Fibroblast of lung (primary cell): Measurements from ENCODE around the gene EIF4A3. TPM values are rescaled to one million over a fixed set of nuclear protein-coding genes. Genes with fewer than 3 reads are reported as not detected.

ENCODE experiments used
- DNase-seq, 2 donors: peaks; one replicate each; pipeline versions ENCODE4 v3.0.0 to v3.0.0-alpha.2; 2010; ENCODE audit warnings: low read depth in 2 of 2
- H2AFZ ChIP-seq: 2 replicates; pipeline ENCODE4 v1.5.1; 2012; ENCODE audit warnings: low read length, control low read depth, inconsistent platforms
- H3K27ac ChIP-seq: 2 replicates; pipeline ENCODE4 v1.5.1; 2011; ENCODE audit warnings: low read length, control low read depth; ENCODE audit not compliant: insufficient read depth
- H3K27me3 ChIP-seq: 2 replicates; pipeline ENCODE4 v1.5.1; 2011; ENCODE audit warnings: mild to moderate bottlenecking, low read length; ENCODE audit not compliant: control insufficient read depth, insufficient read depth
- H3K36me3 ChIP-seq: 2 replicates; pipeline ENCODE4 v1.5.1; 2011; ENCODE audit warnings: low read length; ENCODE audit not compliant: control insufficient read depth, insufficient read depth
- H3K4me1 ChIP-seq: 2 replicates; pipeline ENCODE4 v1.5.1; 2011; ENCODE audit warnings: low read length; ENCODE audit not compliant: control insufficient read depth, insufficient read depth; ENCODE audit errors: extremely low read depth
- H3K4me2 ChIP-seq: 2 replicates; pipeline ENCODE4 v1.5.1; 2011; ENCODE audit warnings: low read length, control low read depth; ENCODE audit not compliant: insufficient read depth; ENCODE audit errors: extremely low read depth
- H3K4me3 ChIP-seq, 4 experiments: fragments of 200-600 bp in 1 of 4; sonication (generic) in 1 of 4; replicated peaks in 1 of 4; 2 replicates each; pipeline ENCODE4 v1.5.1; 2011 to 2016; ENCODE audit warnings: low read length in 4 of 4, low read depth in 3 of 4, mild to moderate bottlenecking in 3 of 4, control low read depth in 2 of 4, inconsistent platforms in 1 of 4, mixed read lengths in 1 of 4; ENCODE audit not compliant: insufficient read depth in 1 of 4; ENCODE audit errors: control extremely low read depth in 1 of 4
- H3K79me2 ChIP-seq: 2 replicates; pipeline ENCODE4 v1.5.1; 2012; ENCODE audit warnings: mild to moderate bottlenecking, low read length, inconsistent platforms; ENCODE audit not compliant: control insufficient read depth, insufficient read depth
- H3K9ac ChIP-seq: 2 replicates; pipeline ENCODE4 v1.5.1; 2011; ENCODE audit warnings: mild to moderate bottlenecking, low read length, control low read depth; ENCODE audit not compliant: insufficient read depth
- H3K9me3 ChIP-seq: 2 replicates; pipeline ENCODE4 v1.5.1; 2012; ENCODE audit warnings: low read depth, low read length; ENCODE audit not compliant: control insufficient read depth, insufficient read depth
- H4K20me1 ChIP-seq: 2 replicates; pipeline ENCODE4 v1.5.1; 2011; ENCODE audit warnings: low read length; ENCODE audit not compliant: control insufficient read depth, insufficient read depth; ENCODE audit errors: extremely low read depth
- CTCF ChIP-seq, 2 donors: IDR thresholded peaks in 1 of 2; conservative IDR thresholded peaks in 1 of 2; 1 replicate in 1 of 2; 2 replicates in 1 of 2; pipeline ENCODE4 v1.5.1; 2011 to 2012; ENCODE audit warnings: low read length in 2 of 2, control low read depth in 1 of 2, inconsistent platforms in 1 of 2, low read depth in 1 of 2, mild to moderate bottlenecking in 1 of 2
- EZH2 ChIP-seq: IDR thresholded peaks from 2 replicates; pipeline ENCODE4 v1.5.1; 2012; ENCODE audit warnings: low read length, control low read depth, mild to moderate bottlenecking; ENCODE audit errors: missing control alignments
- polyA plus RNA-seq, 2 donors: library from polyadenylated mRNA; depleted of rRNA in 1 of 2; stranded (reverse) in 1 of 2; unstranded in 1 of 2; fragments of >200 nt; gene quantifications; 2 replicates each; pipeline ENCODE4 v1.2.1, GENCODE V29; 2011 to 2012; ENCODE audit warnings: missing spikeins in 1 of 2
- total RNA-seq: library from RNA; depleted of rRNA; stranded (reverse); fragments of >200 nt; gene quantifications from 2 replicates; pipeline ENCODE4 v1.2.1, GENCODE V29; 2014

The EIF4A3 gene
- total and polyA plus RNA-seq, 2 donors (not counting 1 experiment from before 2014, with no cell fraction given) = 73.2 to 110 TPM

- Histone ChIP-seq H3K4me3 (no peak overlapping the region), H4K20me1 (no peaks in the 10 kb centered on the region), H3K27me3 (no peaks in the 10 kb centered on the region), H3K79me2 (no peaks in the 10 kb centered on the region), H3K36me3 (no peaks in the 10 kb centered on the region), H3K4me2 (no peak overlapping the region), H2AFZ (no peak overlapping the region), H3K9ac (no peak overlapping the region), H3K27ac (no peak overlapping the region), H3K4me1 (no peaks in the 10 kb centered on the region), H3K9me3 (no peaks in the 10 kb centered on the region)
- TF ChIP-seq CTCF (conservative IDR thresholded peaks at IDR 0.05 in 1 of 2, IDR thresholded peaks at IDR 0.05 in 1 of 2; ENCODE audit: low read depth in 1 of 2, low read length in 2 of 2) = no peak
- TF ChIP-seq EZH2 = no peak
- DNase-seq = peak; percentile 46 to 76
Measured at GRCh38 chr17:80123791-80124190, 23.1 kb downstream of the EIF4A3 start.

- DNase-seq = no peak
- Histone ChIP-seq H3K4me2 (no peak overlapping the region), H3K79me2 (no peaks in the 10 kb centered on the region), H2AFZ (no peak overlapping the region), H3K27me3 (no peaks in the 10 kb centered on the region), H3K9me3 (no peaks in the 10 kb centered on the region), H3K36me3 (no peaks in the 10 kb centered on the region), H3K27ac (no peak overlapping the region), H4K20me1 (no peaks in the 10 kb centered on the region), H3K4me1 (no peaks in the 10 kb centered on the region), H3K4me3 (no peak overlapping the region), H3K9ac (no peak overlapping the region)
- no peak for TF ChIP-seq EZH2
- TF ChIP-seq CTCF (conservative IDR thresholded peaks at IDR 0.05 in 1 of 2, IDR thresholded peaks at IDR 0.05 in 1 of 2; ENCODE audit: low read depth in 1 of 2, low read length in 2 of 2) = no peak
Measured at GRCh38 chr17:80122926-80123505, 23.9 kb downstream of the EIF4A3 start.

GRCh38 chr17:80122026-80122575 lies 24.8 kb downstream of the EIF4A3 start:
- H3K36me3 ChIP-seq = no peaks in the 10 kb centered on the region
- H4K20me1 ChIP-seq = no peaks in the 10 kb centered on the region
- H3K9ac ChIP-seq = no peak overlapping the region
- no peak for TF ChIP-seq CTCF (conservative IDR thresholded peaks at IDR 0.05 in 1 of 2, IDR thresholded peaks at IDR 0.05 in 1 of 2; ENCODE audit: low read depth in 1 of 2, low read length in 2 of 2)
- no peak for TF ChIP-seq EZH2
- no peak overlapping the region for H3K4me2 ChIP-seq
- no peak overlapping the region for H3K27ac ChIP-seq
- no peak overlapping the region for H2AFZ ChIP-seq
- H3K4me1 ChIP-seq = no peaks in the 10 kb centered on the region
- H3K79me2 ChIP-seq = no peaks in the 10 kb centered on the region
- DNase-seq = no peak
- H3K4me3 ChIP-seq = no peak overlapping the region
- H3K27me3 ChIP-seq = no peaks in the 10 kb centered on the region
- H3K9me3 ChIP-seq = no peaks in the 10 kb centered on the region
